ENCODE data around the gene MRRF. TPM values are rescaled to one million over a fixed set of nuclear protein-coding genes. Genes with fewer than 3 reads are reported as not detected.

The MRRF gene
- total RNA-seq, 1 donor from 2014 or later: 55.2 TPM

DNA sequence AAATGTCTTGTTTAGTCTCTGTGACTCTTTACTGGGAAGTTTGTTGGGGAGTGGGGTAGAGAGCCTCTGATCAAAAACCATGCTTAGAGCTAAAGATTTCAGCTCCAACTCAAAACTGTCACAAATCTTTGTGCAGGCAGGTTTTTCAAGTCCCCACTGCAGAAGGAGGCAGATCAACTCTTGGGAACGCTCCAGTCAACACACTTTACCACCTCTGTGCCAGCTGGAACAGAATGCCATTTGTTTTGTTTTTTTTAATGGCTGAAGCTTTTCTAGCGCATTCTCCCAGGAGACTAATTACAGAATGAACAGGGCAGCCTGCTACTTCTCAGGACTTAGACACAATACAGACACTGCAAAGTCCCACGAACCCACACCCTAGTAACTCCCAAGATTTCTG, 18.0 kb upstream of the MRRF start:
- ATAC-seq (ENCODE audit: low read depth): no peak
- POLR2A ChIA-PET: no interaction called here

DNA sequence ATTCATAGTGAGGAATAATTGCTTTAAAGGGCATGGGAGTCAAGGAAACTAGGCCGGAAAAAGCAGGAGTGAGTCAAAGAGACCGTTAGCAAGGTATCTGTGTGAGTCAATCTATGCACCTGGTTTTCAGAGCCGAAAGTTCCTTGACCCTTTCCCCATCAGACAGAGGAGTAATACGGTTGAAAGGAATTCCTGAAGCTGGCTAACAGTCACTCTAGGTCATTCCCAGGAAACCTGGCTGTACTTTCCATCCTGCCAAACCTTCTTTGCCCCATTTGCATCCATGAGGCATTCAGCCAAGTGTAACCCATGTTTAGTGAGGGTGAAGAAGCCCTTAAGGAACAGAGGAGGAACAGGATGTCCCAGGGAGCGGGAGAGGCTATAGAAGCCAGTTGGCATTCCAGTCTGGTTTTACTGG, 16.2 kb upstream of the MRRF start:
- ChIA-PET POLR2A (no interaction called here), CTCF (interaction anchor here (0.9 kb wide), 1 partner anchor 16 kb away, joined by 3 read pairs; no protein-coding TSS in a partner anchor)
- H3K4me3 Mint-ChIP-seq: no peak overlapping the region
- no peaks in the 10 kb centered on the region for H3K9me3 Mint-ChIP-seq
- DNase-seq: no peak
- TF ChIP-seq, protein P1, sequence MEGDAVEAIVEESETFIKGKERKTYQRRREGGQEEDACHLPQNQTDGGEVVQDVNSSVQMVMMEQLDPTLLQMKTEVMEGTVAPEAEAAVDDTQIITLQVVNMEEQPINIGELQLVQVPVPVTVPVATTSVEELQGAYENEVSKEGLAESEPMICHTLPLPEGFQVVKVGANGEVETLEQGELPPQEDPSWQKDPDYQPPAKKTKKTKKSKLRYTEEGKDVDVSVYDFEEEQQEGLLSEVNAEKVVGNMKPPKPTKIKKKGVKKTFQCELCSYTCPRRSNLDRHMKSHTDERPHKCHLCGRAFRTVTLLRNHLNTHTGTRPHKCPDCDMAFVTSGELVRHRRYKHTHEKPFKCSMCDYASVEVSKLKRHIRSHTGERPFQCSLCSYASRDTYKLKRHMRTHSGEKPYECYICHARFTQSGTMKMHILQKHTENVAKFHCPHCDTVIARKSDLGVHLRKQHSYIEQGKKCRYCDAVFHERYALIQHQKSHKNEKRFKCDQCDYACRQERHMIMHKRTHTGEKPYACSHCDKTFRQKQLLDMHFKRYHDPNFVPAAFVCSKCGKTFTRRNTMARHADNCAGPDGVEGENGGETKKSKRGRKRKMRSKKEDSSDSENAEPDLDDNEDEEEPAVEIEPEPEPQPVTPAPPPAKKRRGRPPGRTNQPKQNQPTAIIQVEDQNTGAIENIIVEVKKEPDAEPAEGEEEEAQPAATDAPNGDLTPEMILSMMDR (IDR thresholded peaks at IDR 0.05): no peak
- H3K36me3 Mint-ChIP-seq (ENCODE audit: low read depth): peaks cover 77% of the 10 kb centered on the region
- ATAC-seq (ENCODE audit: low read depth): no peak
- H3K27ac Mint-ChIP-seq: no peak overlapping the region
- H3K27me3 Mint-ChIP-seq: no peaks in the 10 kb centered on the region
- intact Hi-C loops (cut with micrococcal nuclease): no loop called here
- no peaks in the 10 kb centered on the region for H3K4me1 Mint-ChIP-seq

More for the DNA sequence above, 18.0 kb upstream of the MRRF start:
- Mint-ChIP-seq H3K27me3 (no peaks in the 10 kb centered on the region), H3K27ac (no peak overlapping the region), H3K4me1 (no peaks in the 10 kb centered on the region), H3K36me3 (ENCODE audit: low read depth) (peaks cover 79% of the 10 kb centered on the region), H3K4me3 (no peak overlapping the region), H3K9me3 (no peaks in the 10 kb centered on the region)
- DNase-seq: no peak
- CTCF ChIA-PET: no interaction called here
- TF ChIP-seq, protein P1 (IDR thresholded peaks at IDR 0.05): no peak
- intact Hi-C loops (cut with micrococcal nuclease): no loop called here

DNA sequence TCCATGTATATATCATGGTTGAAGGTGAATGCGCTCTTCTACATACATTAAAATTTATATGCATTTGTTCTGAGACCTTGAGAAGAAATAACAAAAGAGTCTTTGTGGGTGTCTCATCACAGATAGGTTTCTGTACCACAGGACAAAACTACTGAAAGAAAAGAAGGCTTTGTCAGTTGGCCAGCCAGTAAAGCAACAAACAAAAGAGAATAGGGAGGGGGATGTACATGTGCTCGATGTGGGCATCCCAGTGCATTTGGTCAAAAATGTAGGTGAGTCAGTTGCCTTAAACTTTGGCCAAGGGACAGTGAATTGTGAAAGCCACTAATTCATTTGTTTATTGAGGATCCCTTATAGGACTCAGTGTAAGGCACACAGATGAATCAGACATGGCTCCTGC, 13.3 kb upstream of the MRRF start:
- TF ChIP-seq, protein P1 (IDR thresholded peaks at IDR 0.05): no peak
- DNase-seq (no peak), ATAC-seq (ENCODE audit: low read depth) (no peak)
- ChIA-PET CTCF (no interaction called here), POLR2A (no interaction called here)
- Mint-ChIP-seq H3K27me3 (no peaks in the 10 kb centered on the region), H3K27ac (no peak overlapping the region), H3K36me3 (ENCODE audit: low read depth) (peaks cover 72% of the 10 kb centered on the region), H3K4me3 (no peak overlapping the region), H3K4me1 (no peaks in the 10 kb centered on the region), H3K9me3 (no peaks in the 10 kb centered on the region)
- intact Hi-C loops (cut with micrococcal nuclease): no loop called here

DNA sequence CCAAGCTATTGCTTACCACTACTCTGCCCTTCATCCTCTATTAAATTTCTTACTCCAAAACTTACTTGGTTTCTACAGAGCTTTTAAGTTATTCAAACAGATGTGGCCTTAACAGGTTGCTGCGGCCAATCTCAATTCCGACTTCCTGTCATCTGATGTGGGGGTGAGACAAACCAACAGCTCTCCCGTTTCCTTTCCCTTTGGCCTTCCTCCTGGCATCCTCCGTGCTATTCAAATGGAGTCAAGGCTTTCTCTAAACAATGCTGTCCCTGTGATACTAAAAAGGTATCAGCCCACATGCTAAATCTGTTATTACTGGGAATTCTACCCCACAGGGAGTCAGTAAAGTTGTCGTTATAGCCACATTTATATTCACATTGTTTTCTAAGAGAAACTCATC, 11.9 kb upstream of the MRRF start:
- Mint-ChIP-seq H3K4me3 (no peak overlapping the region), H3K4me1 (no peaks in the 10 kb centered on the region), H3K9me3 (no peaks in the 10 kb centered on the region), H3K27ac (no peak overlapping the region), H3K27me3 (no peaks in the 10 kb centered on the region), H3K36me3 (ENCODE audit: low read depth) (peaks cover 72% of the 10 kb centered on the region)
- TF ChIP-seq, protein P1 (IDR thresholded peaks at IDR 0.05): no peak
- ChIA-PET CTCF (no interaction called here), POLR2A (no interaction called here)
- ATAC-seq (ENCODE audit: low read depth): no peak
- DNase-seq: no peak
- intact Hi-C loops (cut with micrococcal nuclease): no loop called here

DNA sequence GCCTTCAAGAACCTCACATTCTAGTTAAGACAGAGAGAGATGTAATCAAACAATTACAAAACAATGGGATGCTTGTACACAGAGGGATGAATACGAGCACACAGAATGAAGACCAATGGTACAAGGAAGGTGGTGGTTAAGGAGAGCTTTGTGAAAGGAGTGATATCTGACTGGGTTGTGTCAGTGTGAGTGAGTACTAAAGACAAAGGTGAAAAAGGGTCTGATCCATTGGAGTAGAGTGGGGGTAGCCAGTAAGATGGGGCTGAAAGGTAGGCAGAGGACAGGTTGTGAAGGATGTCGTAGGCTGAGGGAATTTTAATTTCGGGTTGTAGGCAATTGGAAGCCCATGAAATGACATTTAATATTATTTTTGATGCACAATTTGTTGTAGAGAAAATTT, 9.9 kb upstream of the MRRF start:
- intact Hi-C loops (cut with micrococcal nuclease): no loop called here
- no peaks in the 10 kb centered on the region for H3K9me3 Mint-ChIP-seq
- no peak for DNase-seq
- TF ChIP-seq, protein P1 (IDR thresholded peaks at IDR 0.05): no peak
- no peaks in the 10 kb centered on the region for H3K27me3 Mint-ChIP-seq
- POLR2A ChIA-PET: no interaction called here
- ATAC-seq (ENCODE audit: low read depth): no peak
- H3K4me1 Mint-ChIP-seq: no peaks in the 10 kb centered on the region
- H3K4me3 Mint-ChIP-seq: no peak overlapping the region
- CTCF ChIA-PET: no interaction called here
- H3K27ac Mint-ChIP-seq: no peak overlapping the region
- H3K36me3 Mint-ChIP-seq (ENCODE audit: low read depth): peaks cover 73% of the 10 kb centered on the region

Data from activated B cell treated with CpG ODN at 0.5 μM for 24 hours (primary cell).